Gastrocnemius medialis (tissue), 4 donors: ENCODE results near the gene GPR176. TPM values are rescaled to one million over a fixed set of nuclear protein-coding genes. Genes with fewer than 3 reads are reported as not detected.

Experiments
- ATAC-seq, 2 donors: fragments of 150-250 bp; one replicate each; pipeline ENCODE4 v1.9.1; 2016
- DNase-seq, 2 donors: peaks; one replicate each; pipeline ENCODE4 v3.0.0-alpha.2; 2019
- H3K27ac ChIP-seq, 4 donors: fragments of 200-600 bp; sonication (generic); 1 replicate in 1 of 4; 2 replicates in 3 of 4; pipeline ENCODE4 v1.5.1; 2016 to 2018; ENCODE audit warnings: mild to moderate bottlenecking in 2 of 4, moderate library complexity in 1 of 4
- H3K27me3 ChIP-seq, 3 donors: fragments of 200-600 bp; sonication (generic) in 2 of 3; 1 replicate in 1 of 3; 2 replicates in 2 of 3; pipeline versions ENCODE4 v1.5.1 to v1.6.0; 2016 to 2019; ENCODE audit warnings: mild to moderate bottlenecking in 1 of 3, moderate library complexity in 1 of 3
- H3K36me3 ChIP-seq, 2 donors: fragments of 200-600 bp; sonication (generic) in 1 of 2; one replicate each; pipeline ENCODE4 v1.5.1; 2017 to 2018
- H3K4me1 ChIP-seq, 2 donors: fragments of 200-600 bp; sonication (generic) in 1 of 2; one replicate each; pipeline ENCODE4 v1.5.1; 2016 to 2017; ENCODE audit warnings: mild to moderate bottlenecking in 2 of 2
- H3K4me3 ChIP-seq, 4 donors: fragments of 200-600 bp; sonication (generic) in 3 of 4; 1 replicate in 1 of 4; 2 replicates in 3 of 4; pipeline ENCODE4 v1.5.1; 2016 to 2019; ENCODE audit warnings: mild to moderate bottlenecking in 2 of 4
- H3K9me3 ChIP-seq, 3 donors: fragments of 200-600 bp; sonication (generic) in 2 of 3; 1 replicate in 1 of 3; 2 replicates in 2 of 3; pipeline ENCODE4 v1.5.1; 2016 to 2019
- CTCF ChIP-seq, 5 experiments: fragments of 450-650 bp in 3 of 5; fragments of 200-600 bp in 2 of 5; sonication (generic) in 2 of 5; IDR thresholded peaks in 4 of 5; conservative IDR thresholded peaks in 1 of 5; 1 replicate in 4 of 5; 2 replicates in 1 of 5; pipeline ENCODE4 v1.5.1; 2016 to 2019; ENCODE audit warnings: antibody characterized with exemption in 5 of 5, mild to moderate bottlenecking in 3 of 5, moderate library complexity in 3 of 5
- POLR2A ChIP-seq, 2 donors: fragments of 450-650 bp; IDR thresholded peaks; one replicate each; pipeline ENCODE4 v1.6.1; 2017; ENCODE audit warnings: antibody characterized with exemption in 2 of 2, mild to moderate bottlenecking in 2 of 2, moderate library complexity in 2 of 2
- in situ Hi-C, 4 donors: fragments of 200-750 bp; cut with MboI; loops; one replicate each; pipeline versions ENCODE4 v1.15.0 to v1.8.0; 2017; ENCODE audit warnings: low sequenced_read_pairs in 4 of 4
- intact Hi-C: fragments of 100-400 bp; cut with DNase I; formaldehyde crosslinking; loops from one replicate; pipeline ENCODE4 v1.15.1; 2023; ENCODE audit warnings: low total_unique reads
- total RNA-seq, 4 donors: library from RNA; depleted of rRNA; stranded (reverse); fragments of >200 nt; gene quantifications; one replicate each; pipeline versions ENCODE4 v1.1.0 to v1.2.3, GENCODE V29; 2016

GPR176 gene
- total RNA-seq, 4 donors from 2014 or later, result 1.1 to 3.0 (median 1.7) TPM

- Histone ChIP-seq H3K27ac (peak overlapping the region; percentile 43 to 71 (median 66)), H3K27me3 (peaks cover 10 to 26% (median 16%) of the 10 kb centered on the region in 3 donors), H3K4me1 (no peaks in the 10 kb centered on the region), H3K4me3 (peak overlapping the region; percentile 54 to 95 (median 75)), H3K36me3 (no peaks in the 10 kb centered on the region), H3K9me3 (no peaks in the 10 kb centered on the region)
- TF ChIP-seq CTCF (IDR thresholded peaks at IDR 0.05 in 4 of 5, conservative IDR thresholded peaks at IDR 0.05 in 1 of 5) (peak in 1 of 5 experiments; percentile 16), POLR2A (IDR thresholded peaks at IDR 0.05) (peak in 1 of 2 donors; percentile 37)
- DNase-seq (peak; percentile 25 to 47), ATAC-seq (peak; percentile 77 to 87)
- in situ Hi-C loops (loop anchor here in 1 of 4 donors (25.0 kb wide), 1 partner anchor 133 kb away; the partner anchor contains the start of gene FSIP1), intact Hi-C loops (no loop called here)
Measured at GRCh38 chr15:39920510-39921273, 626 bp upstream of the GPR176 start.

- in situ Hi-C loops, result loop anchor here in 1 of 4 donors (25.0 kb wide), 1 partner anchor 132 kb away; the partner anchor contains the start of gene FSIP1
- DNase-seq (no peak), ATAC-seq (no peak)
- Histone ChIP-seq H3K27me3 (peaks cover 10 to 26% (median 16%) of the 10 kb centered on the region in 3 donors), H3K4me1 (no peaks in the 10 kb centered on the region), H3K27ac (peak overlapping the region in 3 of 4 donors; percentile 64 to 71 (median 69)), H3K36me3 (no peaks in the 10 kb centered on the region), H3K9me3 (no peaks in the 10 kb centered on the region), H3K4me3 (peak overlapping the region; percentile 54 to 95 (median 75))
- intact Hi-C loops, result loop anchor here (2.0 kb wide), 1 partner anchor 15 kb away; the partner anchor contains the start of gene EIF2AK4
- TF ChIP-seq POLR2A (IDR thresholded peaks at IDR 0.05) (no peak), CTCF (IDR thresholded peaks at IDR 0.05 in 4 of 5, conservative IDR thresholded peaks at IDR 0.05 in 1 of 5) (no peak)
Measured at GRCh38 chr15:39919411-39919747, 687 bp downstream of the GPR176 start.

- H3K4me3 ChIP-seq, result peak overlapping the region in 3 of 4 donors; percentile 54 to 95 (median 80)
- no peaks in the 10 kb centered on the region for H3K4me1 ChIP-seq
- no peak for TF ChIP-seq CTCF (IDR thresholded peaks at IDR 0.05 in 4 of 5, conservative IDR thresholded peaks at IDR 0.05 in 1 of 5)
- no peak for TF ChIP-seq POLR2A (IDR thresholded peaks at IDR 0.05)
- peaks cover 10 to 26% (median 16%) of the 10 kb centered on the region in 3 donors for H3K27me3 ChIP-seq
- in situ Hi-C loops, result loop anchor here in 1 of 4 donors (25.0 kb wide), 1 partner anchor 132 kb away; the partner anchor contains the start of gene FSIP1
- H3K9me3 ChIP-seq, result no peaks in the 10 kb centered on the region
- H3K27ac ChIP-seq, result no peak overlapping the region
- no peak for ATAC-seq
- no peak for DNase-seq
- no peaks in the 10 kb centered on the region for H3K36me3 ChIP-seq
- intact Hi-C loops, result loop anchor here (2.0 kb wide), 1 partner anchor 16 kb away; the partner anchor contains the start of gene EIF2AK4
Measured at GRCh38 chr15:39918688-39919385, 1.2 kb downstream of the GPR176 start.

GRCh38 chr15:39914977-39915376, 5.1 kb downstream of the GPR176 start:
- in situ Hi-C loops (loop anchor here in 1 of 4 donors (25.0 kb wide), 1 partner anchor 128 kb away; the partner anchor contains the start of gene FSIP1), intact Hi-C loops (no loop called here)
- Histone ChIP-seq H3K27me3 (peaks cover 10 to 21% (median 10%) of the 10 kb centered on the region in 3 donors), H3K27ac (no peak overlapping the region), H3K9me3 (no peaks in the 10 kb centered on the region), H3K4me3 (no peak overlapping the region), H3K36me3 (no peaks in the 10 kb centered on the region), H3K4me1 (no peaks in the 10 kb centered on the region)
- no peak for ATAC-seq
- no peak for DNase-seq
- TF ChIP-seq CTCF (IDR thresholded peaks at IDR 0.05 in 4 of 5, conservative IDR thresholded peaks at IDR 0.05 in 1 of 5) (no peak), POLR2A (IDR thresholded peaks at IDR 0.05) (no peak)
